ENCODE results near the gene CMYA5.

GRCh38 chr5:79825802-79826201 lies 136.2 kb downstream of the CMYA5 start:
- TF ChIP-seq CTCF (IDR thresholded peaks at IDR 0.05) = no peak
- TF ChIP-seq POLR2AphosphoS5 (IDR thresholded peaks at IDR 0.05) = no peak
- TF ChIP-seq POLR2A (IDR thresholded peaks at IDR 0.05) = no peak

Measured in prostate gland (tissue), 2 donors.